Loucy (cell line): Measurements from ENCODE around the gene P2RX2.

Experiments
- H2AFZ ChIP-seq: fragments of 200-600 bp; sonication (generic); 2 replicates; pipeline ENCODE4 v1.6.0; 2016; ENCODE audit warnings: antibody characterized with exemption, mild to moderate bottlenecking, low read length, moderate library complexity
- H3F3A ChIP-seq: fragments of 200-600 bp; 2 replicates; pipeline ENCODE4 v1.6.0; 2016; ENCODE audit warnings: antibody characterized with exemption, low read depth, mild to moderate bottlenecking
- H3K27me3 ChIP-seq: fragments of 200-600 bp; sonication (generic); 2 replicates; pipeline ENCODE4 v1.6.1; 2014; ENCODE audit warnings: low read length, mild to moderate bottlenecking; ENCODE audit not compliant: insufficient read depth, poor library complexity, severe bottlenecking
- H3K36me3 ChIP-seq: fragments of 200-600 bp; sonication (generic); 2 replicates; pipeline ENCODE4 v1.6.1; 2016; ENCODE audit warnings: low read length; ENCODE audit not compliant: insufficient read depth
- H3K4me1 ChIP-seq: fragments of 200-600 bp; sonication (generic); 2 replicates; pipeline ENCODE4 v1.5.1; 2014; ENCODE audit warnings: low read length, mild to moderate bottlenecking; ENCODE audit not compliant: insufficient read depth, poor library complexity, severe bottlenecking
- H3K4me2 ChIP-seq: fragments of 200-600 bp; sonication (generic); 2 replicates; pipeline ENCODE4 v1.6.0; 2014; ENCODE audit warnings: antibody characterized with exemption, low read length, low read depth, mild to moderate bottlenecking; ENCODE audit not compliant: poor library complexity, severe bottlenecking
- H3K4me3 ChIP-seq: fragments of 200-600 bp; sonication (generic); 2 replicates; pipeline ENCODE4 v1.5.1; 2014; ENCODE audit warnings: low read length, mild to moderate bottlenecking, mixed read lengths; ENCODE audit not compliant: poor library complexity, severe bottlenecking
- H3K79me2 ChIP-seq: fragments of 200-600 bp; sonication (generic); 2 replicates; pipeline ENCODE4 v1.6.1; 2014; ENCODE audit warnings: low read length; ENCODE audit not compliant: insufficient read depth
- H3K9ac ChIP-seq: fragments of 200-600 bp; sonication (generic); 2 replicates; pipeline ENCODE4 v1.6.0; 2014; ENCODE audit warnings: mild to moderate bottlenecking, low read depth, low read length, moderate library complexity; ENCODE audit not compliant: poor library complexity, severe bottlenecking
- H3K9me2 ChIP-seq: fragments of 200-600 bp; sonication (generic); replicated peaks from 2 replicates; pipeline ENCODE4 v1.6.1; 2016; ENCODE audit warnings: low read depth, low read length, mixed read lengths
- H3K9me3 ChIP-seq: fragments of 200-600 bp; sonication (generic); 2 replicates; pipeline ENCODE4 v1.6.1; 2014; ENCODE audit warnings: mild to moderate bottlenecking, antibody characterized with exemption, low read length, low read depth; ENCODE audit not compliant: insufficient read depth
- H4K20me1 ChIP-seq: fragments of 200-600 bp; sonication (generic); 2 replicates; pipeline ENCODE4 v1.6.0; 2014; ENCODE audit warnings: antibody characterized with exemption, low read length, mild to moderate bottlenecking; ENCODE audit not compliant: insufficient read depth, poor library complexity, severe bottlenecking
- CTCF ChIP-seq: fragments of 200-600 bp; sonication (generic); conservative IDR thresholded peaks from 2 replicates; pipeline ENCODE4 v1.5.1; 2014; ENCODE audit warnings: mild to moderate bottlenecking, antibody characterized with exemption, low read length
- EZH2phosphoT487 ChIP-seq: fragments of 200-600 bp; IDR thresholded peaks from 2 replicates; pipeline ENCODE4 v1.6.1; 2018; ENCODE audit warnings: antibody characterized with exemption, mild to moderate bottlenecking, moderate library complexity, borderline replicate concordance

P2RX2 gene

GRCh38 chr12:132632521-132633228, 14.1 kb downstream of the P2RX2 start:
- Histone ChIP-seq H4K20me1 (no peaks in the 10 kb centered on the region), H3F3A (no peaks in the 10 kb centered on the region; the same call in 1 of the 2 replicates), H3K9ac (no peak overlapping the region), H3K36me3 (peaks cover 65% of the 10 kb centered on the region; the same call in 1 of the 2 replicates), H3K27me3 (no peaks in the 10 kb centered on the region), H3K4me2 (no peak overlapping the region), H3K4me1 (peaks cover 42% of the 10 kb centered on the region), H3K9me2 (no peaks in the 10 kb centered on the region), H3K79me2 (peaks cover 14% of the 10 kb centered on the region; the same call in 1 of the 2 replicates), H3K9me3 (no peaks in the 10 kb centered on the region), H3K4me3 (no peak overlapping the region), H2AFZ (no peak overlapping the region)
- no peak for TF ChIP-seq CTCF
- TF ChIP-seq EZH2phosphoT487: no peak

GRCh38 chr12:132633398-132633797, 14.8 kb downstream of the P2RX2 start:
- no peaks in the 10 kb centered on the region for H3K27me3 ChIP-seq
- peaks cover 14% of the 10 kb centered on the region; the same call in 1 of the 2 replicates for H3K79me2 ChIP-seq
- H3K9me3 ChIP-seq: no peaks in the 10 kb centered on the region
- H4K20me1 ChIP-seq: no peaks in the 10 kb centered on the region
- no peak overlapping the region for H3K4me2 ChIP-seq
- no peak overlapping the region for H3K4me3 ChIP-seq
- peaks cover 49% of the 10 kb centered on the region for H3K4me1 ChIP-seq
- peaks cover 72% of the 10 kb centered on the region; the same call in 1 of the 2 replicates for H3K36me3 ChIP-seq
- no peaks in the 10 kb centered on the region; the same call in 1 of the 2 replicates for H3F3A ChIP-seq
- H3K9ac ChIP-seq: no peak overlapping the region
- no peak overlapping the region for H2AFZ ChIP-seq
- TF ChIP-seq EZH2phosphoT487 (no peak), CTCF (no peak)
- no peaks in the 10 kb centered on the region for H3K9me2 ChIP-seq

GRCh38 chr12:132633901-132634300, 15.3 kb downstream of the P2RX2 start:
- Histone ChIP-seq H3F3A (no peaks in the 10 kb centered on the region; the same call in 1 of the 2 replicates), H3K9me2 (no peaks in the 10 kb centered on the region), H3K36me3 (peaks cover 73% of the 10 kb centered on the region; the same call in 1 of the 2 replicates), H3K9me3 (no peaks in the 10 kb centered on the region), H3K4me1 (peaks cover 54% of the 10 kb centered on the region), H3K4me2 (no peak overlapping the region), H4K20me1 (no peaks in the 10 kb centered on the region), H3K4me3 (no peak overlapping the region), H3K79me2 (peaks cover 14% of the 10 kb centered on the region; the same call in 1 of the 2 replicates), H3K27me3 (no peaks in the 10 kb centered on the region), H3K9ac (peak overlapping the region; percentile 12), H2AFZ (no peak overlapping the region)
- TF ChIP-seq CTCF (no peak), EZH2phosphoT487 (no peak)
